WTC11 (cell line): ENCODE data around the gene SMTN. TPM values are rescaled to one million over a fixed set of nuclear protein-coding genes. Genes with fewer than 3 reads are reported as not detected.

Source experiments
- ATAC-seq: fragments of 200-7000 bp; cut with Tn5 transposase; 2 replicates; pipeline ENCODE4 v1.10.0; 2021; ENCODE audit warnings: mild to moderate bottlenecking, moderate library complexity
- CTCF ChIA-PET: fragments of 300-600 bp; sonication (Branson Sonifier 250); formaldehyde crosslinking; loops from one replicate; lab custom pipeline; 2021; ENCODE audit warnings: antibody characterized with exemption; lab: Charles Lee
- POLR2A ChIA-PET: fragments of 350-600 bp; sonication (Branson Sonifier 250); formaldehyde crosslinking; loops from one replicate; lab custom pipeline; 2021; ENCODE audit warnings: antibody characterized with exemption; lab: Charles Lee
- DNase-seq: peaks from one replicate; pipeline ENCODE4 v3.0.0; 2021; ENCODE audit warnings: low spot score
- H3K27ac Mint-ChIP-seq: 2 replicates; pipeline ENCODE4 v1.8.0; 2021; ENCODE audit warnings: mixed read lengths
- H3K27me3 Mint-ChIP-seq: 2 replicates; pipeline ENCODE4 v1.8.0; 2021; ENCODE audit warnings: low read depth, mild to moderate bottlenecking, moderate library complexity, mixed read lengths
- H3K36me3 Mint-ChIP-seq: 2 replicates; pipeline ENCODE4 v1.8.0; 2021; ENCODE audit warnings: mixed read lengths
- H3K4me1 Mint-ChIP-seq: 2 replicates; pipeline ENCODE4 v1.8.0; 2022; ENCODE audit warnings: mixed read lengths
- H3K4me3 Mint-ChIP-seq: 2 replicates; pipeline ENCODE4 v1.8.0; 2021; ENCODE audit warnings: mild to moderate bottlenecking, moderate library complexity, mixed read lengths
- H3K9me3 Mint-ChIP-seq: 2 replicates; pipeline ENCODE4 v1.8.0; 2021; ENCODE audit warnings: mixed read lengths
- CREB1 ChIP-seq: sonication (generic); formaldehyde crosslinking; IDR thresholded peaks from 2 replicates; pipeline ENCODE4 v1.8.0; 2023; ENCODE audit warnings: mild to moderate bottlenecking, missing genetic modification reagents
- HMGXB4 ChIP-seq: sonication (generic); formaldehyde crosslinking; IDR thresholded peaks from 2 replicates; pipeline ENCODE4 v1.8.1; 2023; ENCODE audit warnings: mild to moderate bottlenecking, moderate library complexity, missing genetic modification reagents
- IRF2 ChIP-seq: sonication (generic); formaldehyde crosslinking; IDR thresholded peaks from 2 replicates; pipeline ENCODE4 v1.8.0; 2022; ENCODE audit warnings: low read depth, missing genetic modification reagents, borderline replicate concordance
- RELA ChIP-seq: sonication (generic); formaldehyde crosslinking; IDR thresholded peaks from 2 replicates; pipeline ENCODE4 v1.8.1; 2022; ENCODE audit warnings: missing genetic modification reagents, mild to moderate bottlenecking, borderline replicate concordance
- SP1 ChIP-seq: sonication (generic); formaldehyde crosslinking; conservative IDR thresholded peaks from 2 replicates; pipeline ENCODE4 v1.8.1; 2022; ENCODE audit warnings: missing genetic modification reagents
- TEAD4 ChIP-seq: sonication (generic); formaldehyde crosslinking; IDR thresholded peaks from 2 replicates; pipeline ENCODE4 v1.8.0; 2022; ENCODE audit warnings: mild to moderate bottlenecking, missing genetic modification reagents
- ZNF281 ChIP-seq: sonication (generic); formaldehyde crosslinking; IDR thresholded peaks from 2 replicates; pipeline ENCODE4 v1.8.0; 2023; ENCODE audit warnings: mild to moderate bottlenecking, missing genetic modification reagents
- ZNF532 ChIP-seq: fragments of 250-450 bp; sonication (Bioruptor Pico); IDR thresholded peaks from 2 replicates; pipeline ENCODE4 v1.9.0; 2021; ENCODE audit warnings: mild to moderate bottlenecking, borderline replicate concordance
- total RNA-seq: library from RNA; stranded (reverse); gene quantifications from 3 replicates; pipeline ENCODE4 v1.2.3, GENCODE V29; 2021
- TF ChIP-seq, protein P1 (sequence below): sonication (generic); formaldehyde crosslinking; IDR thresholded peaks from 2 replicates; pipeline ENCODE4 v1.8.1; 2023; ENCODE audit warnings: mild to moderate bottlenecking, missing genetic modification reagents, borderline replicate concordance

Gene SMTN
- total RNA-seq, 1 experiment from 2014 or later: 34.5 TPM

- DNase-seq: no peak
- no peak overlapping the region for H3K4me3 Mint-ChIP-seq
- H3K27me3 Mint-ChIP-seq: no peaks in the 10 kb centered on the region
- H3K36me3 Mint-ChIP-seq: no peaks in the 10 kb centered on the region
- H3K27ac Mint-ChIP-seq: no peak overlapping the region
- no peak for ATAC-seq
- TF ChIP-seq CREB1 (CRISPR knock-in tag) (no peak), IRF2 (CRISPR knock-in tag) (no peak), RELA (CRISPR knock-in tag) (no peak), SP1 (CRISPR knock-in tag) (no peak), ZNF281 (CRISPR knock-in tag) (no peak)
- POLR2A ChIA-PET: interaction anchor here (0.5 to 0.6 kb wide), 2 partner anchors 42 to 177 kb away, joined by 3 to 4 read pairs; no protein-coding TSS in a partner anchor
- peaks cover 9% of the 10 kb centered on the region for H3K4me1 Mint-ChIP-seq
- CTCF ChIA-PET: no interaction called here
- no peaks in the 10 kb centered on the region for H3K9me3 Mint-ChIP-seq
Measured at GRCh38 chr22:31040542-31041398, 40.3 kb upstream of the SMTN start.

- H3K9me3 Mint-ChIP-seq: peaks cover 6% of the 10 kb centered on the region
- H3K4me3 Mint-ChIP-seq: no peak overlapping the region
- ChIA-PET POLR2A (no interaction called here), CTCF (no interaction called here)
- DNase-seq (no peak), ATAC-seq (no peak)
- H3K27me3 Mint-ChIP-seq: no peaks in the 10 kb centered on the region
- no peaks in the 10 kb centered on the region for H3K36me3 Mint-ChIP-seq
- no peak overlapping the region for H3K27ac Mint-ChIP-seq
- TF ChIP-seq HMGXB4 (CRISPR knock-in tag) (no peak), ZNF532 (CRISPR knock-in tag) (no peak), TEAD4 (CRISPR knock-in tag) (no peak), CREB1 (CRISPR knock-in tag) (no peak)
- TF ChIP-seq, protein P1, sequence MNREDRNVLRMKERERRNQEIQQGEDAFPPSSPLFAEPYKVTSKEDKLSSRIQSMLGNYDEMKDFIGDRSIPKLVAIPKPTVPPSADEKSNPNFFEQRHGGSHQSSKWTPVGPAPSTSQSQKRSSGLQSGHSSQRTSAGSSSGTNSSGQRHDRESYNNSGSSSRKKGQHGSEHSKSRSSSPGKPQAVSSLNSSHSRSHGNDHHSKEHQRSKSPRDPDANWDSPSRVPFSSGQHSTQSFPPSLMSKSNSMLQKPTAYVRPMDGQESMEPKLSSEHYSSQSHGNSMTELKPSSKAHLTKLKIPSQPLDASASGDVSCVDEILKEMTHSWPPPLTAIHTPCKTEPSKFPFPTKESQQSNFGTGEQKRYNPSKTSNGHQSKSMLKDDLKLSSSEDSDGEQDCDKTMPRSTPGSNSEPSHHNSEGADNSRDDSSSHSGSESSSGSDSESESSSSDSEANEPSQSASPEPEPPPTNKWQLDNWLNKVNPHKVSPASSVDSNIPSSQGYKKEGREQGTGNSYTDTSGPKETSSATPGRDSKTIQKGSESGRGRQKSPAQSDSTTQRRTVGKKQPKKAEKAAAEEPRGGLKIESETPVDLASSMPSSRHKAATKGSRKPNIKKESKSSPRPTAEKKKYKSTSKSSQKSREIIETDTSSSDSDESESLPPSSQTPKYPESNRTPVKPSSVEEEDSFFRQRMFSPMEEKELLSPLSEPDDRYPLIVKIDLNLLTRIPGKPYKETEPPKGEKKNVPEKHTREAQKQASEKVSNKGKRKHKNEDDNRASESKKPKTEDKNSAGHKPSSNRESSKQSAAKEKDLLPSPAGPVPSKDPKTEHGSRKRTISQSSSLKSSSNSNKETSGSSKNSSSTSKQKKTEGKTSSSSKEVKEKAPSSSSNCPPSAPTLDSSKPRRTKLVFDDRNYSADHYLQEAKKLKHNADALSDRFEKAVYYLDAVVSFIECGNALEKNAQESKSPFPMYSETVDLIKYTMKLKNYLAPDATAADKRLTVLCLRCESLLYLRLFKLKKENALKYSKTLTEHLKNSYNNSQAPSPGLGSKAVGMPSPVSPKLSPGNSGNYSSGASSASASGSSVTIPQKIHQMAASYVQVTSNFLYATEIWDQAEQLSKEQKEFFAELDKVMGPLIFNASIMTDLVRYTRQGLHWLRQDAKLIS (CRISPR knock-in tag): no peak
- H3K4me1 Mint-ChIP-seq: peaks cover 19% of the 10 kb centered on the region
Measured at GRCh38 chr22:31044262-31044861, 36.8 kb upstream of the SMTN start.
